H1 (cell line): Measurements from ENCODE around the gene SPPL3. TPM values are rescaled to one million over a fixed set of nuclear protein-coding genes. Genes with fewer than 3 reads are reported as not detected.

Experiments
- CTCF ChIA-PET: fragments of 300-600 bp; sonication (Branson Sonifier 250); formaldehyde crosslinking; loops from one replicate; lab custom pipeline; 2021; ENCODE audit not compliant: partially characterized antibody; lab: Charles Lee
- POLR2A ChIA-PET: fragments of 300-600 bp; sonication (Branson Sonifier 250); formaldehyde crosslinking; loops from one replicate; lab custom pipeline; 2021; ENCODE audit warnings: inconsistent platforms; ENCODE audit not compliant: partially characterized antibody; lab: Charles Lee
- DNase-seq, 2 experiments: peaks; one replicate each; pipeline versions ENCODE4 v3.0.0 to v3.0.0-alpha.2; 2010 to 2022; ENCODE audit warnings: low spot score in 2 of 2, low read depth in 1 of 2, mixed read lengths in 1 of 2
- FAIRE-seq: peaks from 2 replicates; lab custom pipeline; 2011; peaks lifted over from hg19 to GRCh38; lab: Jason Lieb, UNC
- H2AFZ ChIP-seq: 2 replicates; pipeline ENCODE4 v1.8.1; 2012; ENCODE audit warnings: low read length, inconsistent platforms
- H2AK5ac ChIP-seq: 2 replicates; pipeline ENCODE4 v1.6.1; 2013; ENCODE audit warnings: low read depth, low read length
- H2BK120ac ChIP-seq: replicated peaks from 2 replicates; pipeline ENCODE3; 2013; ENCODE audit warnings: low read depth, low read length, inconsistent platforms
- H2BK12ac ChIP-seq: 2 replicates; pipeline ENCODE4 v1.6.1; 2013; ENCODE audit warnings: low read depth, low read length
- H2BK15ac ChIP-seq: 2 replicates; pipeline ENCODE4 v1.6.1; 2013; ENCODE audit warnings: low read length
- H2BK20ac ChIP-seq: 2 replicates; pipeline ENCODE4 v1.6.1; 2013; ENCODE audit warnings: low read length
- H2BK5ac ChIP-seq: 2 replicates; pipeline ENCODE4 v1.6.1; 2013; ENCODE audit warnings: low read depth, low read length
- H3K14ac ChIP-seq: 2 replicates; pipeline ENCODE4 v1.6.1; 2013; ENCODE audit warnings: inconsistent platforms; ENCODE audit not compliant: insufficient read length
- H3K18ac ChIP-seq: 2 replicates; pipeline ENCODE4 v1.6.1; 2013; ENCODE audit warnings: low read length; ENCODE audit errors: extremely low read depth
- H3K23ac ChIP-seq: 2 replicates; pipeline ENCODE4 v1.6.1; 2013; ENCODE audit warnings: inconsistent platforms; ENCODE audit not compliant: insufficient read length
- H3K23me2 ChIP-seq: 2 replicates; pipeline ENCODE4 v1.6.1; 2013; ENCODE audit warnings: low read depth, low read length
- H3K27ac ChIP-seq: 2 replicates; pipeline ENCODE4 v1.6.1; 2011; ENCODE audit warnings: low read depth, low read length, inconsistent platforms
- H3K27me3 ChIP-seq, 4 experiments: replicated peaks in 1 of 4; 1 replicate in 1 of 4; 2 replicates in 3 of 4; pipeline versions ENCODE4 v1.6.1 to v1.8.1; 2011 to 2013; ENCODE audit warnings: low read length in 3 of 4, mild to moderate bottlenecking in 3 of 4, inconsistent platforms in 2 of 4, mixed read lengths in 2 of 4, moderate library complexity in 1 of 4; ENCODE audit not compliant: control insufficient read depth in 3 of 4, insufficient read depth in 3 of 4; ENCODE audit errors: extremely low read depth in 1 of 4
- H3K36me3 ChIP-seq, 4 experiments: 2 replicates each; pipeline versions ENCODE4 v1.6.1 to v1.8.1; 2011 to 2013; ENCODE audit warnings: mild to moderate bottlenecking in 4 of 4, low read length in 3 of 4, moderate library complexity in 2 of 4, control low read depth in 1 of 4, inconsistent platforms in 1 of 4; ENCODE audit not compliant: insufficient read depth in 4 of 4, control insufficient read depth in 2 of 4
- H3K4ac ChIP-seq: replicated peaks from 2 replicates; pipeline ENCODE3; 2013; ENCODE audit warnings: low read length, low read depth, mixed read lengths, inconsistent platforms; ENCODE audit not compliant: insufficient read length
- H3K4me1 ChIP-seq, 4 experiments: replicated peaks in 1 of 4; 1 replicate in 1 of 4; 2 replicates in 3 of 4; pipeline versions ENCODE4 v1.6.1 to v1.8.1; 2011 to 2013; ENCODE audit warnings: low read length in 3 of 4, inconsistent platforms in 2 of 4, mixed read lengths in 1 of 4; ENCODE audit not compliant: insufficient read depth in 4 of 4, control insufficient read depth in 3 of 4
- H3K4me2 ChIP-seq, 2 experiments: 2 replicates each; pipeline versions ENCODE4 v1.6.1 to v1.8.1; 2011 to 2013; ENCODE audit warnings: low read depth in 2 of 2, low read length in 2 of 2, control low read depth in 1 of 2, inconsistent platforms in 1 of 2, mild to moderate bottlenecking in 1 of 2; ENCODE audit not compliant: insufficient read depth in 1 of 2
- H3K4me3 ChIP-seq, 4 experiments: fragments of 200-600, 300-600 bp in 1 of 4; sonication (generic), shearing (Covaris generic), sonication (Bioruptor Twin) in 1 of 4; 2 replicates each; pipeline versions ENCODE4 v1.5.1 to v1.8.1; 2011 to 2016; ENCODE audit warnings: low read length in 4 of 4, low read depth in 3 of 4, control low read depth in 2 of 4, inconsistent platforms in 2 of 4, mild to moderate bottlenecking in 2 of 4, mixed read lengths in 1 of 4, moderate library complexity in 1 of 4; ENCODE audit not compliant: insufficient read depth in 2 of 4; ENCODE audit errors: extremely low read depth in 1 of 4
- H3K56ac ChIP-seq: replicated peaks from 2 replicates; pipeline ENCODE3; 2013; ENCODE audit warnings: low read depth, mild to moderate bottlenecking, mixed read lengths, low read length, inconsistent platforms; ENCODE audit not compliant: insufficient read length
- H3K79me1 ChIP-seq: 2 replicates; pipeline ENCODE4 v1.6.1; 2013; ENCODE audit warnings: low read depth, low read length, control low read depth
- H3K79me2 ChIP-seq, 2 experiments: 2 replicates each; pipeline versions ENCODE4 v1.6.1 to v1.8.1; 2012 to 2013; ENCODE audit warnings: low read length in 2 of 2, mild to moderate bottlenecking in 2 of 2, inconsistent platforms in 1 of 2; ENCODE audit not compliant: insufficient read depth in 2 of 2, control insufficient read depth in 1 of 2
- H3K9ac ChIP-seq, 4 experiments: replicated peaks in 1 of 4; 1 replicate in 1 of 4; 2 replicates in 3 of 4; pipeline versions ENCODE4 v1.6.1 to v1.8.1; 2011 to 2013; ENCODE audit warnings: low read depth in 3 of 4, low read length in 3 of 4, control low read depth in 2 of 4, mild to moderate bottlenecking in 2 of 4, moderate library complexity in 2 of 4, inconsistent platforms in 1 of 4; ENCODE audit errors: extremely low read depth in 1 of 4
- H3K9me3 ChIP-seq, 2 experiments: 2 replicates each; pipeline versions ENCODE4 v1.6.1 to v1.8.1; 2012 to 2013; ENCODE audit warnings: mild to moderate bottlenecking in 2 of 2, moderate library complexity in 2 of 2, control low read depth in 1 of 2, inconsistent platforms in 1 of 2, low read depth in 1 of 2, low read length in 1 of 2, mixed read lengths in 1 of 2; ENCODE audit not compliant: insufficient read depth in 2 of 2
- H4K20me1 ChIP-seq, 2 experiments: replicated peaks in 1 of 2; 2 replicates each; pipeline versions ENCODE3 to v1.8.1; 2011 to 2013; ENCODE audit warnings: inconsistent platforms in 2 of 2, low read length in 2 of 2, mild to moderate bottlenecking in 1 of 2; ENCODE audit not compliant: insufficient read depth in 2 of 2, control insufficient read depth in 1 of 2
- H4K5ac ChIP-seq: 2 replicates; pipeline ENCODE4 v1.6.1; 2013; ENCODE audit warnings: low read length, low read depth, mixed read lengths, inconsistent platforms; ENCODE audit not compliant: insufficient read length
- H4K8ac ChIP-seq: 2 replicates; pipeline ENCODE4 v1.8.0; 2013; ENCODE audit warnings: mild to moderate bottlenecking, moderate library complexity, low read length, inconsistent platforms; ENCODE audit not compliant: insufficient read depth; ENCODE audit errors: extremely low read depth
- H4K91ac ChIP-seq: replicated peaks from 2 replicates; pipeline ENCODE3; 2013; ENCODE audit warnings: low read length, mixed read lengths, inconsistent platforms; ENCODE audit not compliant: insufficient read length
- CBX8 ChIP-seq: fragments of 300-800, 300-1000 bp; sonication (generic); IDR thresholded peaks from 2 replicates; pipeline ENCODE4 v1.7.1; 2016; ENCODE audit warnings: low read depth, low read length, borderline replicate concordance
- CHD1 ChIP-seq: IDR thresholded peaks from 2 replicates; pipeline ENCODE4 v1.6.1; 2012; ENCODE audit warnings: low read depth, low read length, improper control_type of control experiment
- CHD2 ChIP-seq: IDR thresholded peaks from 2 replicates; pipeline ENCODE4 v1.6.1; 2012; ENCODE audit warnings: low read length, improper control_type of control experiment
- JUND ChIP-seq: IDR thresholded peaks from 2 replicates; pipeline ENCODE4 v1.6.1; 2011; ENCODE audit warnings: mild to moderate bottlenecking, improper control_type of control experiment, low read length
- MAFK ChIP-seq: IDR thresholded peaks from 2 replicates; pipeline ENCODE4 v1.6.1; 2012; ENCODE audit warnings: low read depth, mild to moderate bottlenecking, improper control_type of control experiment, low read length
- NANOG ChIP-seq: IDR thresholded peaks from 2 replicates; pipeline ENCODE4 v1.6.1; 2011; ENCODE audit warnings: low read length, low read depth, mild to moderate bottlenecking, inconsistent platforms; ENCODE audit not compliant: insufficient read depth, poor library complexity, severe bottlenecking
- RFX5 ChIP-seq: IDR thresholded peaks from 2 replicates; pipeline ENCODE4 v1.6.1; 2011; ENCODE audit warnings: low read depth, low read length, improper control_type of control experiment, borderline replicate concordance
- RXRA ChIP-seq: IDR thresholded peaks from 2 replicates; pipeline ENCODE4 v1.6.1; 2011; ENCODE audit warnings: low read depth, mild to moderate bottlenecking, low read length, moderate library complexity; ENCODE audit not compliant: insufficient read depth
- SIN3A ChIP-seq, 2 experiments: IDR thresholded peaks in 1 of 2; conservative IDR thresholded peaks in 1 of 2; 2 replicates each; pipeline ENCODE4 v1.6.1; 2011 to 2012; ENCODE audit warnings: low read length in 2 of 2, improper control_type of control experiment in 1 of 2, low read depth in 1 of 2, mild to moderate bottlenecking in 1 of 2
- SP4 ChIP-seq: IDR thresholded peaks from 2 replicates; pipeline ENCODE4 v1.6.1; 2012; ENCODE audit warnings: low read length, inconsistent platforms
- SUZ12 ChIP-seq: fragments of 200-600 bp; sonication (generic); IDR thresholded peaks from 2 replicates; pipeline ENCODE4 v1.6.1; 2012; ENCODE audit warnings: mild to moderate bottlenecking, inconsistent platforms, low read length, moderate library complexity, mixed read lengths
- WGBS, 2 experiments: shearing (Covaris generic) in 1 of 2; methylation state at CpG; one replicate each; pipeline versions ENCODE4 v1.1.6 to v1.1.7; 2013 to 2015; ENCODE audit warnings: low lambda C conversion rate in 2 of 2, mixed read lengths in 2 of 2, inconsistent platforms in 1 of 2, low coverage in 1 of 2, missing lambda C conversion rate in 1 of 2; ENCODE audit not compliant: insufficient replicate concordance in 2 of 2, insufficient coverage in 1 of 2, insufficient read length in 1 of 2; ENCODE audit errors: extremely low coverage in 1 of 2, missing lambda C conversion rate in 1 of 2; 5-methylcytosine and 5-hydroxymethylcytosine counted together
- polyA plus RNA-seq, 7 experiments: library from polyadenylated mRNA; depleted of rRNA in 3 of 7; stranded (reverse) in 5 of 7; unstranded in 2 of 7; fragments of >200 nt in 5 of 7; fragments of 200-250 nt in 2 of 7; gene quantifications; 1 replicate in 5 of 7; 2 replicates in 1 of 7; 4 replicates in 1 of 7; pipeline versions ENCODE4 v1.2.1 to v1.2.3, GENCODE V29; 2011 to 2013; ENCODE audit warnings: missing spikeins in 2 of 7, mixed read lengths in 2 of 7
- total RNA-seq: library from RNA; stranded (reverse); fragmentation: NEBNext Ultra II Directional; extraction: Animal tissue kit (Norgen Biotek cat#: 25700); gene quantifications from 2 replicates; pipeline ENCODE4 v1.2.1, GENCODE V29; 2021
- TF ChIP-seq, protein P1 (sequence below): IDR thresholded peaks from 2 replicates; pipeline ENCODE4 v1.6.1; 2012; ENCODE audit warnings: low read length, inconsistent platforms

Gene SPPL3
- total and polyA plus RNA-seq, 2 of the 8 experiments (the other 6 are each of a cell fraction or from before 2014, with no cell fraction given), result 27.3 to 48.4 TPM

DNA sequence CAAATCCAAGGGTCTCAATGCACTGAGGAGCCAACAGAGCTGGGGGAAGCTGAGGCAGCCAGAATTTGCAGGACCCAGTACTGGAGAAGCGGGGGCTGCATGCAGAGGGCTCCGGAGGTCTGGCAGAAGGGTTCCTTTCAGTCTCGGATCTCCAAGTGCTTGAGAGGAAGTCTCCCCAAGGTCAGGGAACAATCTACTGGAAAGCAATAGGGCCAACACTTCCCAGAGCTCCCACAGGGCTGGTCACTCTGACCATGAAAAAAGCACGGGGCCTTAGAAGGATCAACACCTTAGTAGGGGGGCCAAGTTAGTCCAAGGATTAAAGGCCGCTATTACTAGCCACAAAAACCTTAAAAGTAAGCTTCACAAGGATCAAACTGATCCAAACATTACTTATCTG lies 31.7 kb downstream of the SPPL3 start:
- peaks cover 5% of the 10 kb centered on the region; the same call in 1 of the 2 replicates for H3K79me1 ChIP-seq
- H3K4me2 ChIP-seq, result no peak overlapping the region
- 87% methylated on average over 5 of the region's 5 CpGs; no CpG with 5 or more reads in 1 of the 2 experiments for WGBS, 2 experiments
- H3K9ac ChIP-seq, result peak overlapping the region in 1 of 4 experiments; percentile 10; a peak in 1 of 7 replicates
- ChIA-PET POLR2A (interaction anchor here (1.4 kb wide), 1 partner anchor 9 kb away, joined by 5 read pairs; no protein-coding TSS in a partner anchor), CTCF (interaction anchor here (0.6 to 1.0 kb wide), 3 partner anchors 17 to 71 kb away, joined by 3 read pairs; no protein-coding TSS in a partner anchor)
- H3K56ac ChIP-seq, result no peak overlapping the region
- no peaks in the 10 kb centered on the region for H3K27me3 ChIP-seq
- no peak overlapping the region for H3K4ac ChIP-seq
- H3K36me3 ChIP-seq, result no peaks in the 10 kb centered on the region
- no peak overlapping the region for H2BK12ac ChIP-seq
- H2BK120ac ChIP-seq, result no peak overlapping the region
- no peak overlapping the region for H2BK15ac ChIP-seq
- no peak overlapping the region for H2BK5ac ChIP-seq
- DNase-seq, result no peak
- peaks cover 0 to 72% of the 10 kb centered on the region in 2 experiments; a peak in 2 of 4 replicates for H3K79me2 ChIP-seq
- no peak for FAIRE-seq
- H2AFZ ChIP-seq, result no peak overlapping the region
- H3K27ac ChIP-seq, result no peak overlapping the region
- peaks cover 1% of the 10 kb centered on the region in 2 experiments for H4K20me1 ChIP-seq
- no peaks in the 10 kb centered on the region for H3K9me3 ChIP-seq
- H3K4me3 ChIP-seq, result no peak overlapping the region
- no peak overlapping the region for H4K8ac ChIP-seq
- H2AK5ac ChIP-seq, result no peak overlapping the region
- no peak overlapping the region for H4K5ac ChIP-seq
- no peak overlapping the region for H4K91ac ChIP-seq
- H3K18ac ChIP-seq, result no peak overlapping the region
- no peak overlapping the region for H2BK20ac ChIP-seq
- H3K14ac ChIP-seq, result no peak overlapping the region
- no peaks in the 10 kb centered on the region; the same call in 1 of the 2 replicates for H3K23me2 ChIP-seq
- no peak overlapping the region for H3K23ac ChIP-seq
- no peaks in the 10 kb centered on the region for H3K4me1 ChIP-seq
- TF ChIP-seq, protein P1, sequence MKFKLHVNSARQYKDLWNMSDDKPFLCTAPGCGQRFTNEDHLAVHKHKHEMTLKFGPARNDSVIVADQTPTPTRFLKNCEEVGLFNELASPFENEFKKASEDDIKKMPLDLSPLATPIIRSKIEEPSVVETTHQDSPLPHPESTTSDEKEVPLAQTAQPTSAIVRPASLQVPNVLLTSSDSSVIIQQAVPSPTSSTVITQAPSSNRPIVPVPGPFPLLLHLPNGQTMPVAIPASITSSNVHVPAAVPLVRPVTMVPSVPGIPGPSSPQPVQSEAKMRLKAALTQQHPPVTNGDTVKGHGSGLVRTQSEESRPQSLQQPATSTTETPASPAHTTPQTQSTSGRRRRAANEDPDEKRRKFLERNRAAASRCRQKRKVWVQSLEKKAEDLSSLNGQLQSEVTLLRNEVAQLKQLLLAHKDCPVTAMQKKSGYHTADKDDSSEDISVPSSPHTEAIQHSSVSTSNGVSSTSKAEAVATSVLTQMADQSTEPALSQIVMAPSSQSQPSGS, result no peak
- TF ChIP-seq SP4 (no peak), CHD1 (no peak), MAFK (no peak), JUND (no peak), NANOG (no peak), RFX5 (no peak), SUZ12 (no peak), SIN3A (conservative IDR thresholded peaks at IDR 0.05 in 1 of 2, IDR thresholded peaks at IDR 0.05 in 1 of 2; ENCODE audit: low read depth in 1 of 2, low read length in 2 of 2) (no peak), RXRA (no peak), CBX8 (no peak), CHD2 (no peak)
